GM21515 (cell line): ENCODE results near the gene NYNRIN.
"Not testable (repeated sequence)": the region's sequence is repeated elsewhere in the genome, so short reads cannot be mapped to it uniquely, and the experiment has no call there.

Experiments
- ATAC-seq: cut with Tn5 transposase; IDR thresholded peaks from one replicate; pipeline ENCODE4 v1.9.1; 2021; ENCODE audit not compliant: unreplicated experiment

NYNRIN gene

DNA sequence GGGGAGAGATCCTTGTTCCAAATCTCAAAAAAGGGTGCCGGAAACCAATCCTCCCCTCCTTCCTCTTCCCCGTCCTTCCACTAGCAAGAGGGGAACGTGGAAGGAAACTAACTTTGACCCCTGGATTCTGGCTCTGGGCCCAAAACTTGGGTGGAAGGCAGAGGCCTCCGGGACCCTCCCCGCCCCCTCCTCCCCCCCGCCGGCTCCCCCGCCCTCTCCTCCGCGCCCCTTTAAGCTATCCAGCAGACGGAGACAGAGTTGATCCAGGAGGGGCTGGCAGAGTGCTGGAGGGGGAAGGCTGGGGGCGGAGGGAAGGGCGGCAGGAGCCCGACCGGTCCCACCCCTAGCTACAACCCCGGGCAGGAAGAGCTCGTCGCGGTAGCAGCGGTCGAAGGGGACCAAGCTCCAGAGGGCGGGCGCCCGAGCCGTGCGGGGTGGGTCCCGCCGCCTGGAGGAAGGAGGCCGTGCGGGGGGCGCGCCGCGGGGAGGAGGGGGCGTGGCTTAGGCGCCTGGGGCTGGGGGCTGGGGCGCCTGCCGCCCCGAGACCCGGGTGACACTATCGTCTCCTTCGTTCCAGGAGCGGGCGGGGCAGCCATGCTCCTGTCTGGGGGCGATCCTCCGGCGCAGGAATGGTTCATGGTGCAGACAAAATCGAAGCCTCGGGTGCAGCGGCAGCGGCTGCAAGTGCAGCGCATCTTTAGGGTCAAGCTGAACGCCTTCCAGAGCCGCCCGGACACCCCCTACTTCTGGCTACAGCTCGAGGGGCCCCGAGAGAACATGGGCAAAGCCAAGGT lies at the start of gene NYNRIN:
Gene NYNRIN (plus strand): TSS at position 351 of the 794 bp plus-strand sequence. CDS start 244 bp downstream, at position 595.
- no peak for ATAC-seq

DNA sequence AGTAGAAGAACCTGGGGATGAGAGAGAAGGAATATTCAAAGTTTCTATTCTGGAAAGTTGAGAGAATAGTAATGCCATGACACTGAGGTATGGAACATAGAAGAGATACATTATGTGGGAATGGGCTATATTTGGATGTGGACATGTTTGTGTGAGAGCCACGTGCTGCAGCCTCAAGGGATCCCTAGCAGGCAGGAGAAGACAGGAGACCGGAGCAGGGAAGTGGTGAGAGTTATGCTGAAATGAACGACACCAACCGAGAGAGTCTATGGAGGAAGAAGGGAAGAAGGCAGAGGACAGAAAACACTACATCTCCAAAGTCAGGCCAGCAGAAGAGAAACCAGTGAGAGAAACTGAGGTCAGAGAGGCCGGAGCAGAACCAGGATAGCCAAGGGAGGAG lies 49.1 kb upstream of the NYNRIN start:
- no peak for ATAC-seq

DNA sequence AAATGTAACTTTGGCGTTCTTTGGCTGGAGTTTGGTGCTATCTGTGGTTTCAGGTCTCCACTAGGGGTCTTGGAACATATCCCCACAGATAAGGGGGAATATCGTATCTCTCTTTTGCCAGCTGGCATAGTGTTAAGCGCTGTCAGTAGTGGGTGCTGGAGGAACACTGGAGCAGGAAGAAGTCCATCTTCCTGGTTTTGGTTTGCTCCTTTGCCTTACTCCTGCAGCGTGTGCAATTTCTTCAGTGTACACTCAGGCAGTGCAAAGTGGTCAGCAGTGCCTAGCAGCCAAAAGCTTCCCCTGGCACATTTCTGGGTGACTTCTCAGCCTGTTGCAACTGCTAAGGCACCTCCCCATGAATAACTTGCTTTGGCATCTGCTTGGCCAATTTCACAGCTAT lies 47.3 kb upstream of the NYNRIN start:
- ATAC-seq: no peak

GRCh38 chr14:24353559-24354481 lies 45.0 kb upstream of the NYNRIN start:
- ATAC-seq: no peak

DNA sequence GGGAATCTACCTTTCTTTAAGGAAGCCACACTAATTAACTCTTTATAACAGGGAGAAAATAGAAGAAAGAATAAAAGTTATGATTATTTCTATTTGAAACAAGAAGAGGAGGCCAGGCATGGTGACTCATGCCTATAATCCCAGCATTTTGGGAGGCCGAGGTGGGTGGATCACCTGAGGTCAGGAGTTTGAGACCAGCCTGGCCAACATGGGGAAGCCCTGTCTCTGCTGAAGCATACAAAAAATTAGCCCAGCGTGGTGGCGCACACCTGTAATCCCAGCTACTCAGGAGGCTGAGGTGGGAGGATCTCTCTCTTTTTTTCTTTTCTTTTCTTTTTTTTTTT lies 44.3 kb upstream of the NYNRIN start:
- ATAC-seq: not testable (repeated sequence)

- ATAC-seq: no peak
These were observed 43.8 kb upstream of the NYNRIN start for GRCh38 chr14:24355009-24355408.

DNA sequence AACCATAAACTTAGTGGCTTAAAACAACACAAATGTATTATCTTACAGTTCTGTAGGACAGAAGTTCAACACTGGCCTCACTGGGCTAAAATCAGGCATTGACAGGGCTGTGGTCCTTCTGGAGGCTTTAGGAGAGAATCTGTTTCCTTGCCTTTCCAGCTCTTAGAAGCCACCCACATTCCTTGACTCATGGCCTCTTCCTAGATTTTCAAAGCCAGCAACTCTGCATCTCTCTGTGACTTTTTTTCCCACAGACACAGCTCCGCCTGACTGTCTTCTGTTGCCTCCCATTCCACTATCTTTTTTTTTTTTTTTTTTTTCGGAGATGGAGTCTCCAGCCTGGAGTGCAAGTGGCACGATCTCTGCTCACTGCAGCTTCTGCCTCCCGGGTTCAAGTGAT lies 42.6 kb upstream of the NYNRIN start:
- no peak for ATAC-seq

DNA sequence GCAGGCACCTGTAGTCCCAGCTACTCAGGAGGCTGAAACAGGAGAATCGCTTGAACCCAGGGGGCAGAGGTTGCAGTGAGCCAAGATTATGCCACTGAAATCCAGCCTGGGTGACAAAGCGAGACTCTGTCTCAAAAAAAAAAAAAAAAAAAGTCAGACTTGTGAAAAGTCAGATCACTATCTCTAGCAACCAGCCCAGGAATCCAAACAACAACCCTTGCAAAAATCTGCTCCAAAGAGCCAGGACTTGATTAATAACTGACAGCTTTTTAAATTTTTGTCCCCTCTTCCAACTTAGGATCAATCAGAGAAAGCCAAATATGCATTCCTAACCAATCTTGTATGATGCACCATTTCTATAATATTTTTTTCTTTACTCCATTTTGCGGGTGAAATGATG lies 38.5 kb upstream of the NYNRIN start:
- ATAC-seq: no peak

GRCh38 chr14:24361326-24361725 lies 37.5 kb upstream of the NYNRIN start:
- ATAC-seq: no peak

GRCh38 chr14:24362241-24362960 lies 36.4 kb upstream of the NYNRIN start:
- no peak for ATAC-seq

DNA sequence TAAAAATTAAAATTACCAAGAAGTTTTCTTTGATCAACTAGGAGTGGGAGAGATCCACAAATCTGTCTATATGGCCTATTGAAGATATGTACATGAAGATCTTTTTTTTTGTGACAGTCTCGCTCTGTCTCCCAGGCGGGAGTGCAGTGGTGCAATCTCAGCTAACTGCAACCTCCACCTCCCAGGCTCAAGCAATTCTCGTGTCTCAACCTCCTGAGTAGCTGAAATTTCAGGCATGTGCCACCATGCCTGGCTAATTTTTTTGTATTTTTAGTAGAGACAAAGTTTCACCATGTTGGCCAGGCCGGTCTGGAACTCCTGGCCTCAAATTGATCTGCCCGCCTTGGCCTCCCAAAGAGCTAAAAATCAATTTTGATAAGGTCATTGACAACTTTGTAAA lies 35.4 kb upstream of the NYNRIN start:
- ATAC-seq: no peak

- no peak for ATAC-seq
These were observed 34.0 kb upstream of the NYNRIN start for GRCh38 chr14:24364841-24365240.

GRCh38 chr14:24365600-24366412 lies 33.0 kb upstream of the NYNRIN start:
- peak; percentile 38 for ATAC-seq

DNA sequence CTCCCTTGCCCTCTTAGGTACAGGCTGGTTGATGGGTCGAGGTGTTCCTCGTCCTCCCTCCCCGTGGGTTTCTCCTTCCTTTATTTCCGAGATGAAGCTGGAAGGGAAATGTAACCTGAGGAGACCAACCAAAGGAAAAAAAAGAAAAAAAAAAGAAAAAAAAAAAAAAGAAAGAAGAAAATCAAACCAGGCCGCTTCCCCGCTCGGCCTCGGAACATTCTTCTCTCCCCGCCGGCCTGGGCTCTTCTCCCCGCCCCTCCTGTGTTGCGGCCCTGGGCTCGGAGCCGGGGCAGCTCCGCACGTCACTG lies 32.4 kb upstream of the NYNRIN start:
- no peak for ATAC-seq

DNA sequence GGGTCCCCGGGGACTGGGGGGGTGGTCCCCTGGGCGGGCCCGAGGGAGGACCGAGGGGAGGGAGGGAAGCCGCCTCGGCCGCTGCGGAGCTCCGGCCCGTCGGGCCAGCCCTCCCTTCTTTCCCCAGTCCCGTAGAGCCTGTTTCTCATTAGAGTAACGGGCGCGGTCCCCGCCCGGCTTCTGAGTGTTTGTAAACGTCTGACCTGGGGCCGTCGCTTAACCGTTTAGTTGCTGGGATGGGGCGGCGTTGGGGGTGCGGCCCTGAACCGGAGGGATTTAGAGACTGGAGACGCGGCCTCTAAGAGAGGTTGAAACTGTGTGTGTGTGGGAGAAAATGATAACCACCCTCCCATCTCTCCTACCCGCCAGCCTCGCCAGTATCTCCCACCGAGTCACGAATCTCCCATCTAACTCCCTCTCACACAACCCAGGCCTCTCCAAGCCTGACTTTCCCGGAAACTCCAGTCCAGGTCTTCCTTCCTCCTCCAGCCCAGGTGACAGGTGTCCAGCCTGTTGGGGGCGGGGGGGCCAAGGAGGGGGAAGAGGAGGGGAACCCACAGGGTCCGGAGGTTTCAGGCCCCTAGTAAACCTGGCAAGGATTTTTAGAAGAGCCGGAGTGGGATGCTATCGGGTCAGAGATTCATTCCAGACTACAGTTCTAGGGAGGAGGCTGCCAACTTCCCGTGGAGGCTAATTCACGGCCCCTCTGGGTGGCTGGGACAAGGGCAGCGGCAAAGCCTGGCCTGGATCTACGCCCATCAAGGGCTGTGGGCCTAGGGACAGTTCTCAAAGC lies 31.9 kb upstream of the NYNRIN start:
- peak; percentile 46 for ATAC-seq

GRCh38 chr14:24367514-24368211 lies 31.1 kb upstream of the NYNRIN start, which contains the start of gene NFATC4:
Gene NFATC4, plus strand, starts transcription at chr14:24368184. Its CDS starts 157 bp downstream, at chr14:24368341.
- no peak for ATAC-seq

DNA sequence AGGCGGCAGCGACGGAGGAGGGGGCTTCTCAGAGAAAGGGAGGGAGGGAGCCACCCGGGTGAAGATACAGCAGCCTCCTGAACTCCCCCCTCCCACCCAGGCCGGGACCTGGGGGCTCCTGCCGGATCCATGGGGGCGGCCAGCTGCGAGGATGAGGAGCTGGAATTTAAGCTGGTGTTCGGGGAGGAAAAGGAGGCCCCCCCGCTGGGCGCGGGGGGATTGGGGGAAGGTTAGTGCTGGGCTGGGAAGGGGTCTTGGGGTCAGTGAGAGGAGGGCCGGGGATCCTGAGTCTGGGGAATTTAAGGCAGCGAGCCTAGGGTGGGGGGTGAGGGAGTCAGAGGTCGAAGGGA lies 30.6 kb upstream of the NYNRIN start:
- no peak for ATAC-seq

- ATAC-seq: no peak
These were observed 30.1 kb upstream of the NYNRIN start for GRCh38 chr14:24368562-24369252.

DNA sequence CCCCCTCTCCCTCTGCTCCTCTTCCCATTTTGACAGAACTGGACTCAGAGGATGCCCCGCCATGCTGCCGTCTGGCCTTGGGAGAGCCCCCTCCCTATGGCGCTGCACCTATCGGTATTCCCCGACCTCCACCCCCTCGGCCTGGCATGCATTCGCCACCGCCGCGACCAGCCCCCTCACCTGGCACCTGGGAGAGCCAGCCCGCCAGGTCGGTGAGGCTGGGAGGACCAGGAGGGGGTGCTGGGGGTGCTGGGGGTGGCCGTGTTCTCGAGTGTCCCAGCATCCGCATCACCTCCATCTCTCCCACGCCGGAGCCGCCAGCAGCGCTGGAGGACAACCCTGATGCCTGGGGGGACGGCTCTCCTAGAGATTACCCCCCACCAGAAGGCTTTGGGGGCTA lies 29.3 kb upstream of the NYNRIN start:
- ATAC-seq: no peak
